ENCODE data around the gene JHY. TPM values are rescaled to one million over a fixed set of nuclear protein-coding genes. Genes with fewer than 3 reads are reported as not detected.

The JHY gene
- polyA plus RNA-seq, 1 donor: 1.3 TPM

GRCh38 chr11:122938557-122938956 lies 56.0 kb downstream of the JHY start:
- DNase-seq (ENCODE audit: low read depth): no peak

- no peak for DNase-seq (ENCODE audit: low read depth)
Measured at GRCh38 chr11:122951211-122951610, 68.7 kb downstream of the JHY start.

- DNase-seq (ENCODE audit: low read depth): no peak
Measured at GRCh38 chr11:122954455-122954854, 71.9 kb downstream of the JHY start.

GRCh38 chr11:122963961-122964360 lies 81.4 kb downstream of the JHY start:
- DNase-seq (ENCODE audit: low read depth): no peak

- DNase-seq (ENCODE audit: low read depth): no peak
Measured at GRCh38 chr11:122976061-122976733, 93.6 kb downstream of the JHY start.

GRCh38 chr11:122976734-122977469 lies 94.3 kb downstream of the JHY start:
- DNase-seq (ENCODE audit: low read depth): no peak

GRCh38 chr11:122977470-122978298 lies 95.1 kb downstream of the JHY start:
- DNase-seq (ENCODE audit: low read depth): no peak

- no peak for DNase-seq (ENCODE audit: low read depth)
Measured at GRCh38 chr11:122978299-122978620, 95.7 kb downstream of the JHY start.

- DNase-seq (ENCODE audit: low read depth): no peak
Measured at GRCh38 chr11:122979103-122979814, 96.7 kb downstream of the JHY start.

- no peak for DNase-seq (ENCODE audit: low read depth)
Measured at GRCh38 chr11:122979815-122980595, 97.4 kb downstream of the JHY start.

- DNase-seq (ENCODE audit: low read depth): peak; percentile 11
Measured at GRCh38 chr11:122981388-122982264, 99.1 kb downstream of the JHY start, which contains the start of gene BSX. TSS of gene BSX (minus strand) at chr11:122981834. CDS start at chr11:122981671, 163 bp downstream.

- no peak for DNase-seq (ENCODE audit: low read depth)
Measured at GRCh38 chr11:122983438-122984185, 101.1 kb downstream of the JHY start.

- DNase-seq (ENCODE audit: low read depth): no peak
Measured at GRCh38 chr11:122984186-122985011, 101.8 kb downstream of the JHY start.

GRCh38 chr11:122995526-122995925 lies 113.0 kb downstream of the JHY start:
- no peak for DNase-seq (ENCODE audit: low read depth)

GRCh38 chr11:122998727-122999366 lies 116.3 kb downstream of the JHY start:
- DNase-seq (ENCODE audit: low read depth): no peak

- DNase-seq (ENCODE audit: low read depth): no peak
Measured at GRCh38 chr11:123000721-123001120, 118.2 kb downstream of the JHY start.

GRCh38 chr11:123006860-123007542 lies 124.4 kb downstream of the JHY start:
- DNase-seq (ENCODE audit: low read depth): no peak
